ENCODE data around the gene SYK.
"Not testable (repeated sequence)": the region's sequence is repeated elsewhere in the genome, so short reads cannot be mapped to it uniquely, and the experiment has no call there.

Gene SYK

DNA sequence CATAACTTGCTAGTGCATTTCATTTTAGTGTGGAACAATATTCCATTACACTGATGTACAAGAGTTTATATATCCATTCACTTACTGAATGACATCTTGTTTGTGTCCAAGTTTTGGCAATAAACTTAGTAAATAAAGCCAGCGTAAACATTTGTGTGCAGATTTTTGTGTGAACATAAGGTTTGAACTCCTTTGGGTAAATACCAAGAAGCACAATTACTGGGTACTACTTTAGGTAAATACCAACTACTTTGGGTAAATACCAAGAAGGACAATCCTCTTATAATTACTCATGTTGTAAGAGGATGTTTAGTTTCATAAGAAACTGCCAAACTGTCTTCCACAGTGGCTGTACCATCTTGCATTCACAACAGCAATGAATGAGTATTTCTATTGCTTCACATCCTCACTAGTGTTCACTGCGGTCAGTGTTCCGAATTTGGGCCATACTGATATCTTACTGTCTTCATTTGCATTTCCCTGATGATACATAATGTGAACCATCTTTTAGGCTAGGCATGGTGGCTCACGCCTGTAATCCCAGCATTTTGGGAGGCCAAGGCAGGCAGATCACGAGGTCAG lies 2.3 kb upstream of the SYK start:
- peak; percentile 90 to 96 for DNase-seq

DNA sequence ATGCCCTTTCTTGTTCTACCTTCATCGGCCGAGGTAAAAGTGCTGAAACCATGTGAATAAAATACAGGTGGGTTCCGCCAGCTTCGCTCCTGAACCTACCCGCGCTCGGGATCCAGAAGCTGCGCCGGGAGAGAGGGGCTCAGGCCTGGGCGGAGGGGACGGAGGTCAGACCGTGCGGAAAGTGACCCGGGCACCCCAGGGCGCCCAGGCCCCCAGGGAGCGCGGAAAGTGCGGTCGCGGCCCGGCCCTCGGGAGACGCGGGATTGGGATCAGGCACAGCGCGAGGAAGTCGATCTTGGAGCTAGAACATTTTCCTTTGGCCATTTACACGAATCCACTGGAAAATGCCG lies 329 bp downstream of the SYK start:
- no peak for DNase-seq

DNA sequence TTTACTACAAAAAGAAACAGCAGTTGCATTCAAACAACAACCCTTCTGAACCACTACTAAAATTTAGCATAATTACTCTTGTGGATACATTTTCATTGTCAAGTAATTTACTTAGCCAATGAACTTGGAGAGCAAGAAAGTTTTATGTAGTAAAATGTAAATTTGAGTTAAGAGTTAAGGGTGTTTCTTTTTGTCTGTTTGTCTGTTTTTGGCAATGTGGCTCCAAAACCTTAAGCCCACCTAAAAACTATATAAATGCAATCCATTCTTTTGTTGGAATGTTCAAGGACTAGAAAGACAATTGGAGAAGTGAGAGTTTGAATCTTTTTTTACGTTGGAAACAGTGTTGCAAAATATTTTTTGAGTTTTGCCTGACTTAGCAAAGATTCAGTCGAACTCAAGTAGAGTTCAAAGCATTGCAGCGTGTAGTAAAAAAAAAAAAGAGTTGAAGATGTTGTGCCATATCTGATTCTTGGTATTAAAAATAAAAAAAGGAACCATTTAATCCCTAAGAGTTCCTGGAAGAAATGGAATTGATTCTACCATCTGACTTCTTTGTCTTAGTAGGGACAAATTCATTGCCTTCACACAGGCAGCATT lies 867 bp downstream of the SYK start:
- peak in 1 of 2 experiments; percentile 20 for DNase-seq

DNA sequence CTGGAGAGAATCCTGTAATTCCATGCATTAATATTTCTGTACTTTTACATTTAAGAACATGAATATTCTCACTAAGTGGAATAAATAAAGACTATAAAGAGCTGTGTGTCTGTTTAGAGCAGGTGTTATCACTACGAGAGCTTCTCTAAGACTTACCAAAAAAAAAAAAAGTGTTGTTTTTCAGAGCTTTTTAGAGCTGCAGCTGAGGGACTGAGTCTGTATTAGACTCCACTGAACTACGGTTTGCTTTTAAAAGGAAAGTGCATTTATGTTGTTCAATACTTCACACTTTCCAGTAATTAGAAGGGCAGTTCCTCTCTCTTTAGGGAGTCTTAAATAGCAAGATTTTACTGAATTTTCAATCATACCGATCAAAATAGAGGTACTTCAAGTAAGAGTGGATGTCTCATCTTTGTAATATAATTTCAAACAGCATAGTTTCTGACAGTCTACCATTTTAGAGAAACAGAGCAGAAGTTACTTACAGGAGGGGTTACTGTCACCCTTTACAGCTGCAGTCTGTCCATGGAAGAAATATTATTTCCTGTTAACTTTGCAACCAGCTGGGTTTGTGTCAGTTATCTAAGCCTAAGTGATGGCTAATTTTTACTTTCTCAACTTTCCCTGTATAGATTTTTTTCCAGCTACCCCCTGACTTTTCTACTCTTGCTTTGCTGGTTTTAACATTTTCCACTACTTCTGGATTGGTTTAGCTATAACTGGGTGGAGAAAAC lies 2.4 kb downstream of the SYK start:
- DNase-seq: peak; percentile 32 to 50

DNA sequence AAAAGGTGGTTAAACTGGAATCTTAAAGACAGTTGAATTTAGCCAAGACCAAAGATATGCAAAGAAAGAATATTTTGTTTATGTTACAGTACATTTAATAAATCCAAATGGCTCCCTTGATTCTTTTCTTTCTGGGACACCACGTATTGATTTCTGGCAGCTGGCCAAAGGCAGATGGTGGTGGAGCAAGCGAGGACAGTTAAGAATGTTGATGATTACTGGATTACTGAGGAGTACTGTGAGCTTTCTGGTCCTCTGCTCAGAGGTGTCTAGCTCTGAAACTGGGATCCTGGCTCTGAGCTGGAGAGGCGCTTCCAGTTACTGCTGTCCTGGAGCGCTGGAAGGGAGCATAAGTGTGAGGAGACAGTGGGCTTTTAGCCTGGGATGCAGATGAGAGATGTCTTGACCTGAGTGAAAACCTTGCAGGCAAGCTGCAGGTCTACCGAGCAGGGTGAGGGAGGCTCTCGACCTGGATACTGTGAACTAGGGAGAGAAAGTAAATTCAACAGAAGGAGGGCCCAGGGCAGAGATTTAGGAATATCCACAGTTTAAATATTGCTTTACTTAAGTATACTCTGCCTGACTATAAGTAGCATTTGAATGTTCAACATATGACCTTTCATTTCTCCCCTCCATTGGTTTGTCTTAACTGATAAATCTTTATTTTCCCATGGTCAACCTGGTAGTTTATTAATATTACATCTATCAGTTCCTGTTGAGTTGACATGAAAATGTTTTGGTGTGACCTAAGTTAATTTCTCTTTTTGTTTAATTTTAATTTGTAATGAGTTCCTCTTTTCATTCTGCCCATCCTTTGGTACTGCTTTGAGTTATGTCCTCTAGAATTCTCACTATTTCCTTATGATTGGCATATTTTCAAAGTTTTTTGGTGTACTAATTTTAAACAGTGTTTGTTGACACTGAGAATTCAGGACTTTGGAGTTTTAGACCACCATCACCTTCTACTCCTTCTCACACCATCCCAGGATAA lies 3.7 kb downstream of the SYK start:
- peak in 1 of 2 experiments; percentile 26 for DNase-seq

DNA sequence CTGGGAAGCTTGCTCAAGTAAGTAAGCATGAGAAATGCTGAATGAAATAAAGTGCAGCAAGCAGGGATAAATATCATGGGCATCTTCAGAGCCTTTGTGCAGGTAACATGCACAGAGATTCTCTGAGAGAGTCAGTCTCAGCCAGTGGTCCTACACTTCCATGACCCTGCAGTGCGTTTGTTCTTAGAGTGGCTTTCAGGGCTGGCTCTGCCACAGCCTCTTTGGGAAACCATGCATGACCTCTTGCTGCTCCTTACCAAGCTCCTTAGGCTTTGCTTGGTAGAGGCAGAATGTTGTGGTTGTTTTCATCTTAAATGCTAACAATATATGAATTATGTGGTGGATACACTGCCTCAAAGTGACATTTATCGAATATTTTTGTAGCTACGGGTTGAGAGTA lies 5.4 kb downstream of the SYK start:
- DNase-seq: no peak

DNA sequence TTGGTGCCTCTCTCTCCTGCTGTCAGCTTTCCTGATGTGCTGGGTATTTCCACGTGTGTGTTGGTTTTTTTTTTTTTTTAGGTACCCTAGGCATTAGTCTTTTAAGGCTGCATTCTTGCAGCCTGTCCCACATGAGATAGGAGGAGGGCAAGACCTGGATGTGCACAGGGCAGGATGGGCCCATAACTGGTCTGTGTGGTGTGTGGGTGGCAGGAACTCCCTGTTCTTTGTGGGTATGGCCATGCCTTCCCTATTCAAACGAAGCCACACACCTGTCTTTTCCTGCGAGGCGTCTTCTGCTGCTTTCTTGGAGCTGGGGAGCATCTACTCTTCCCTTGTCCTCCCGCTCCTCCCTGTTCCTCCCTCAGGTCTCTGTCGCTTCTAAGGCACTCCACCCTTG lies 6.8 kb downstream of the SYK start:
- no peak for DNase-seq

DNA sequence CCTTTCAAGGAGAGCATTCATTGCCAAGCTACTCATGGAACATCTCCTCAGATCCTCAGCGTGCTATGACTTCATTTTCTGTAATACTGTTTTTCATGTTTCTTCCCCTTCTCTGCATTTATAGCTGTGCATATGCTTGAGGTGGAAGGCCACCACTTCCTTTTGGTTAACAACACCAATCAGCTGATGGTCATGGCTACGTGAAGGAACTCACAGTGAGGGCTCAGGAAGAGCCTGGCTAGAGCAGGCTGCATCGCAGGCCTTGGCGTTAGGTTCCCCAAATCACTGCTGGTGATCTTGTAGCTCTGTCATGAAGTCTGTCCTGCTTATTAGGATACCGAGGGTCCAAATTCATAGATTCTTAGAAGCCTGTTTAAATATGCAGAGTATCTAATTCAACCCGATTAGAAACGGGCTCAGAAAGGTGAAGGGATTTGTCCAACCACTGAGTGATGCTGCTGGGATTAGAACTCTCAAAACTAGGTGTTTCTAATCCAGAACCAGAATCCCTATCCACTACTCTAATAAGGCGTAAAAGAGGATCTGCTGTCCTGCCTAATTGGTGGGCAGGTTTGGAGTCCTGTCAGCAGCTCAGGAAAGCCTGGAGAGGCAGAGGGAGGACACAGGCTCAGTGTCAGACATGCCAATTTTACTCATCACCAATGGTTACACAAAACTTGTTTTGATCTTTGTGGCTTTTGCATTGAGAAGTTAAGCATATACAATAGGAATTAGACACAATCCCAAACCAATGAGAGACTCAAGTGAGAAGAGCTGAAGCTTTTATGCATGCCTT lies 7.5 kb downstream of the SYK start:
- peak; percentile 69 to 76 for DNase-seq

DNA sequence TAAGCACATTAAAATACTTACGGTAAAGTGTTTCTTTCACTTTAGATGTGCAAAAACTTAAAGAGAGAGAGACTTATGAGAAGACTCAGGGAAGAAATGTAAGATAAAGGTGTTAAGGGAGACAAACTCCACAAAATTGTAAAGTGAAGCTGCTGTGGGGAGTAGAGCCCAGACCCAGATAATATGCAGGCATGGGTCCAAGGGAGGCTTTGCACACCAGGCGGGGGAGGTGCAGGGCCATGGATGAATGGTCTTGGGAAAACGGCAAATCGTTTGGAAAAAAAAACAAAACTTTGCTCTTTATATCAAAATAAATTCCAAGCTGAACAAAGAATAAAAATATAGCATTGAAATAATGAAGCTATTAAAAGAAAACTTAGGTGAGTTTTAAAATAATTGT lies 9.1 kb downstream of the SYK start:
- no peak for DNase-seq

DNA sequence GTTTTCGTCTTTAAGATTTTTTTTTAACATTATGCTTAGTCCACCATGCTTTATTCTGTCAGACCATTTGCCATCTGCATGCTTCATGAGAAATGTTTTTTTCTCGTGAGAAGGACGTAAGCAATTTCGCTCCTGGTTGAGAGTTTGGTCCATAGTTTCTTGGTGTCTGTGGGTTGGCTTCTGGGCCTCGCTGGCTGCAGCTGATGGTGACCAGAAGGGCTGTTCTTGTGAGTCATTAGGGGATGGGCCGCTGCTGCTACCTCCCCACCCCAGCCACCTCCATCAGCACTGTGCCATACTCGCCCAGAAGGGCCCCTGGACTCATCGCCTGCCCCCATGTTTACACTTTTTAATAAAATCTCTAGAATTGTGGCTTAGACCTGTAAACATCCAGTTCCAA lies 11.4 kb downstream of the SYK start:
- no peak for DNase-seq

DNA sequence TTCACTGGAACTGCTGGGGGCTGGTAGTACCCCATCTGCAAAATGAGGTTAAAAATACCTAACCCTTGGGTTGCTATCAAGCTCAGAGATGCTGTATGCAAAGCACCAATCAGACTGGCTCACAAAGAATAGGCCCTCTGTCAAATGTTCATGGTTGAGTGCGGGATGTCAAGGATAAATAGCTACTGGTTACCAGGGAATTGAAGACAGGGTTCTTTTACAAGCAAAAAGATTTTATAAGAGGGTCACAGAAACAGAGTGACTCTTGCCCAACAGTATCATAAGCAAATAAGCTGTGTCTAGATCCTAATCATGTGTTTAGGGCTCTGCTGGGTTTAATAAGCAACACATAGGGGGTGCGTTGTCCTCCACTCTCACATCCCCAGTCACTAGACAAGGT lies 11.9 kb downstream of the SYK start:
- DNase-seq: no peak

DNA sequence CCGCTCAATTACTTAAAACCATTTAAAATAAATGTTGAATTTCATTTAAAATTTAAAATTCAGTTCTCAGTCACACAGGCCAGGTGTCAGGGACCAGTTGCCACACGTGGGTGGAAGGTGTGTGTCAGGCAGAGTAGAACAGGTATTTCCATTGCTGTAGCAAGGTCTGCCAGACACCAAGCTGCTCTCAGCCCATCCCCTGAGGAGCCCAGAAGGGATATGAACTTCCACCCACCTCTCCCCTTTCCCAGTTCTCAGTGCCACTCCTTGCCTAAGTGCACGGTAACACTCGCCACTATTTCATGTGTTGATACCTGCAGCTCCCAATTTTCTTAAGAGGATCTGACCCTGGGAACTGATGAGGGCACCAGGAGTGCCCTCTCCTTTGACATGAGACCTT lies 12.7 kb downstream of the SYK start:
- DNase-seq: no peak

DNA sequence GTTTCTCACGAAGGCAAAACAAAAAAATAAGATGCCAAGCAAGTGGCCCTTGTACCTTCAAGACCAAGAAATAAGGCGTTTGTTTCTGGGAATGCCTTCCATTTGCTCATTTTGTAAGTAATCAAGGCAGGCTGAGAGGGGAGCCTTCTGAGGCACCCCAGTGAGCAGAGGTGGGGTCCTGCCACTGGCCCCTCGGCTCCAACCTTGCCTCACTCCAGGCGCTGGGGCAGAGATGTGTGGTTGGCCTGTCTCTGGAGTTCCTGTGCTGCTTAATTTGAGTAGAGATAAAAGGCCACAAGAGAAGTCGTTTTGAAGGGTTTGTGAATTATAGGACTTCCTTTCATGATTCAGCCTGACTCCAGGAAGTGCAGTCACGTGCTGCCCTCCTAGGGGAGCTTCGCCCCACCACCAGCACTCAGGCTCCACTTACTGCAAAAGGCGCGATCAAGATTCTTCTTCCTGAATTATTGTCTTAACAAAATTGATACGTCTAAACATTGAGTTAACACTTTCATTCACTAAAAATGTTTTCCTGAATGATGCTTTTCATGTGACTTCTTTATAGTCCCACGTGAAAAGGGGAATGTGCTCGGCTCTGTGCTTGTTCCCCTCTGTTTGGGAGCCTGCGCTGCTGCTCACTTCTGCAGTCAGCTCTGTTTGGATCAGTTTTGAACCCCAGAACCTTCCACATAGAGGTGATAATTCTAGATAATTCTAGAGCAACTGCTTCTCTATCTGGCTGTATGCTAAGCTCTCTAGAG lies 13.7 kb downstream of the SYK start:
- DNase-seq: peak; percentile 69 to 76

DNA sequence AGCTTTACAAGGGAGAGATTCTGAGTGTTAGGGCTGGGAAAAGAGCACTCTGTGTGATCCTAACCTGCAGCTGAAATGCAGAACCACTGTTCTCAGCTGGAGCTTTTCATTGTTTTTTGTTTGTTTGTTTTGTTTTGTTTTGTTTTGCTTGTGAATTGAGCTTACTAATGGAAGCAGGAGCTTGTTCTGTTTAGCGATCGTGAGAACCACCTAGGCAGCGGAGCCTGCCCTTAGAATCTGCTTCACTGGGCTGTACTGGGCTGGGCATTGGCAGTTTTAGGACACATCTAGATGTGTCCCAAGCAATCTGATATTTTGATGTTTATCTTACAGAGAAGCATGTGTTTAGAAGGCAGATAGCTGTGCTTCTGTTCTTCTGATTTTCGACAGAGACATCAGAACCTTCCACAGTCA lies 14.3 kb downstream of the SYK start:
- no peak for DNase-seq

DNA sequence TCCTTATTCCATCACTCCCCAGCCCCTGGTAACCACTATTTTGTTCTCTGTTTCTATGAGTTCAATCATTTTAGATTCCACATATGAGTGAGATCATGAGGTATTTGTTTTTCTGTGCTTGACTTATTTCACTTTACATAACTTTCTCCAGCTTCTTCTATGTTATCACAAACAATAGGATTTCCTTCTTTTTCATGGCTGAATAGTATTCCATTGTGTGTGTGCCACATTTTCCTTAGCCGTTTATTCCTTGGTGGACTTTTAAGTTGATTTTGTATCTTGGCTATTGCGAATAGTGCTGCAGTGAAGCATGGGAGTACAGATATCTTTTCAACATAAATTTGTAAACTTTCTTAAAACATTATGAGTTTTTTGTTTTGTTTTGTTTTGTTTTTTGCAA lies 15.1 kb downstream of the SYK start:
- DNase-seq: no peak

DNA sequence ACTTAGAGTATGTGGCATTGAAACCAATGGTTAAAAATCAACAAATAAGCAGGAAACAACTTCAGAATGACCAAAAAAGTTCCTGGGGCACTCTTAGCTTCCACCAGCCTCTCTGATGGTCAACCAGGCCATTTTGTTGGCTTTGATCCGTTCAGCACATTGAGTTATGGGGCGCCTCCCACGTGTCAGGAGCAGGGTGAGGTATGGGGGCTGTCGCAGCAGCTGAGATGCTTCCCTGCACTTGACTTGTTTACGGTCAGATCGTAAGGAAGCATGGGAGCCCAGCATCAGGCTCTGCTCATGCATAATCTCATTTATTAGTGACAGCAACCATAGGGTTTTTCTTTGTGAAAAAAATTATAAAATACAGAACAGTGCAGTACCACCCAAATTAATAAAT lies 16.7 kb downstream of the SYK start:
- no peak for DNase-seq

DNA sequence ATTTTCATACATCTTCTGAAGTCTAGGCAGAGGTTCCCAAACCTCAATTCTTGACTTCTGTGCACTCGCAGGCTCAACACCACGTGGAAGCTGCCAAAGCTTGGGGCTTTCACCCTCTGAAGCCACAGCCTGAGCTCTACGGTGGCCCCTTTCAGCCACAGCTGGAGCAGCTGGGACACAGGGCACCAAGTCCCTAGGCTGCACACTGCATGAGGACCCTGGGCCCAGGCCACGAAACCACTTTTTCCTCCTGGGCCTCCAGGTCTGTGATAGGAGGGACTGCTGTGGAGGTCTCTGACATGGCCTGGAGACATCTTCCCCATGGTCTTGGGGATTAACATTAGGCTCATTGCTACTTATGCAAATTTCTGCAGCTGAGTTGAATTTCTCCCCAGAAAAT lies 18.8 kb downstream of the SYK start:
- not testable (repeated sequence) for DNase-seq

DNA sequence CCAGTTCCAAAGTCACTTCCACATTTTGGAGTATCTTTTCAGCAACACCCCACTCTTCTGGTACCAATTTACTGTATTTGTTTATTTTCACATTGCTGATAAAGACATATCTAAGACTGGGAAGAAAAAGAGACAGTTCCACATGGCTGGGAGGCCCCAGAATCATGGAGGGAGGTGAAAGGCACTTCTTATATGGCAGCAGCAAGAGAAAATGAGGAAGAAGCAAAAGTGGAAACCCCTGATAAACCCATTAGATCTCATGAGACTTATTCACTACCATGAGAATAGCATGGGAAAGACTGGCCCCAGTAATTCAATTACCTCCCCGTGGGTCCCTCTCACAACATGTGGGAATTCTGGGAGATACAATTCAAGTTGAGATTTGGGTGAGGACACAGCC lies 19.6 kb downstream of the SYK start:
- DNase-seq: not testable (repeated sequence)

DNA sequence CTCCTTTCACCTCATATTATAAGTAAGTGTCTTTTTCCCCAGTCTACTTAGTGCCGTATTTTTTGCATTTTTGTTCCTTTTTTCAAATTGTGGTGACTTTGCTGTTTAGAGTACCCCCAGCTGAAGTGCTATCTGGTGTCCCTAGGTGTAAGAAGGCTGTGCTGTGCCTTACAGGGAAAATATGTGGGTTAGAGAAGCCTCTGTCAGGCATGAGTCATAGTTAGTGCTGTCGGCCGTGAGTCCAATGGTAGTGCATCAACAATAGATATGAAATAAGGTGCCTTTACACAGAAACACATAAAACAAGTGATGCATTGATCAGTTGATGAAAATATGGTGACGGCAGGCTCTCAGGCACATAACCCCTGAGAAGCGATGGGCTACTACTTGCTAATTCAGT lies 20.1 kb downstream of the SYK start:
- no peak for DNase-seq

DNA sequence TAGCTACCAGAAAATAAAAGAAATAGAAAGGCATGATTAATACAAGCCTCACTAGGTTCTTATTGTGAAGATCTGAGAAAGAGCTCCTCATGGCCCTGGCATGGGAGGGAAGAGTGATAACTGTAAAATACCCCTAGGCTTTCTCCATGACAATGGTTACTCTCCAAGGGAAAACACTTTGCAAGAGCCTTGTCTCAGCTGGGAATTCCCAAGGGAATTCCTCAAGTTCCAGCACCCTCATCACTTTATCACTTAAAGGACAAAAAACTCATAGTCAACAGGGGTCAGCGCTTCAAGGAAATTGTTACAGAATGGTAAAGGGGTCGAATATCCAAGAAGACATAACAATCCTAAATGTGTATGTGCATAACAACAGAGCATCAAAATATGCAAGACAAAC lies 21.2 kb downstream of the SYK start:
- no peak for DNase-seq

DNA sequence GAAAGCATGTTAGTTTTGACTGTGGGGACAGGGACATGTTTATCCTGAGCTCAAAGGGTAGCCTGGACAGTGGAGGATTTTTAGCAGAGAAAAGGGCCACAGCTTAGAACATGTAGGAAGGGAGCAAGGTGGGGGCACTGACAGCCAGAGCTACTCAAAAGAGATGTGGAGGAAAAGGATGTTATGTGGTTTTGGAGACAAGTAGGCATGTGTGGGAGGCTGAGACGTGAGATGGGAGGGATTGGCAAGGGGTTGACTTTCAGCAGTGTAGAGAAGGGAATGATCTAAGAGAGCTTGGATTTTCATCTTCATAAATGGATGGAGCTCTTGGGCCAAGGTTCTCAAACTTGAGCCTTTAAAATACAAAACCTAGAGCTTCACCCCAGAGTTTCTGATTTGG lies 24.0 kb downstream of the SYK start:
- DNase-seq: no peak

Measured in AML-193 (cell line).